ENCODE data around the gene NACC2.

DNA sequence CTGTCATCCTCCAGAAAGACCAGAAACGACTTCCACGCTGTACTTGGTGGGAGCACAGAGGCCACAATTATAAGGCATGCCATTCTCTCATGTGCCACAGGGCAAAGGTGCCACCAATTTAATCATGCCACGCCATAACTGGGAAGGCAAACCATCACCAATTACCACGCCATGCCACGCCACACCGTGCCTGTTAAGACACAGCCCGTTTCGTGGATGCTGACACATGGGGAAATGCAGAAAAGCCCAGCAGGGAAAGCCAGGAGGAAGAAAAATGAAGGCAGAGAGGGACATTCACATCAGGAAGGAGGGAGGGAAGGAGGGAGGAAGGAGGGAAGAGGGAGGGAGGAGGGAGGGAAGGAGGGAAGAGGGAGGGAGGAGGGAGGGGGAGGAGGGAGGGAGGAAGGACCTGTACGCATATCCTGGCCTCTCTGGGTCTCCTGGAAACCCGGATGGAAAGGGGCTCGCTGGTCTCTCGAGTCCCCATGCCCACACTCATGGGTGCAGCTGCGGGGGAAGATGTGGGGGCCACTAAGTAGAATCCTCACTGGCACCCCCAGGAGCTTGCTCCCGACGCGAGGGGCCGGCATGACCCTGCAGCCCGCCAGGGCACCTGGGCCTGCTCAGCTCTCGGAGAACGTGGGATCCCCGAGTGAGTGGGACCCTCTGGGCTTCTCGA is 72.2 kb downstream of the NACC2 start:
- TF ChIP-seq, protein P1, sequence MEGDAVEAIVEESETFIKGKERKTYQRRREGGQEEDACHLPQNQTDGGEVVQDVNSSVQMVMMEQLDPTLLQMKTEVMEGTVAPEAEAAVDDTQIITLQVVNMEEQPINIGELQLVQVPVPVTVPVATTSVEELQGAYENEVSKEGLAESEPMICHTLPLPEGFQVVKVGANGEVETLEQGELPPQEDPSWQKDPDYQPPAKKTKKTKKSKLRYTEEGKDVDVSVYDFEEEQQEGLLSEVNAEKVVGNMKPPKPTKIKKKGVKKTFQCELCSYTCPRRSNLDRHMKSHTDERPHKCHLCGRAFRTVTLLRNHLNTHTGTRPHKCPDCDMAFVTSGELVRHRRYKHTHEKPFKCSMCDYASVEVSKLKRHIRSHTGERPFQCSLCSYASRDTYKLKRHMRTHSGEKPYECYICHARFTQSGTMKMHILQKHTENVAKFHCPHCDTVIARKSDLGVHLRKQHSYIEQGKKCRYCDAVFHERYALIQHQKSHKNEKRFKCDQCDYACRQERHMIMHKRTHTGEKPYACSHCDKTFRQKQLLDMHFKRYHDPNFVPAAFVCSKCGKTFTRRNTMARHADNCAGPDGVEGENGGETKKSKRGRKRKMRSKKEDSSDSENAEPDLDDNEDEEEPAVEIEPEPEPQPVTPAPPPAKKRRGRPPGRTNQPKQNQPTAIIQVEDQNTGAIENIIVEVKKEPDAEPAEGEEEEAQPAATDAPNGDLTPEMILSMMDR (IDR thresholded peaks at IDR 0.05), result no peak
- no peak for TF ChIP-seq POLR2A (IDR thresholded peaks at IDR 0.05)

Data from right lobe of liver (tissue), 4 donors.